ENCODE data around the gene SSH2. TPM values are rescaled to one million over a fixed set of nuclear protein-coding genes. Genes with fewer than 3 reads are reported as not detected.
"Not testable (repeated sequence)": the region's sequence is repeated elsewhere in the genome, so short reads cannot be mapped to it uniquely, and the experiment has no call there.

The SSH2 gene
- total RNA-seq, 2 donors from 2014 or later: 36.1 to 41.5 TPM

DNA sequence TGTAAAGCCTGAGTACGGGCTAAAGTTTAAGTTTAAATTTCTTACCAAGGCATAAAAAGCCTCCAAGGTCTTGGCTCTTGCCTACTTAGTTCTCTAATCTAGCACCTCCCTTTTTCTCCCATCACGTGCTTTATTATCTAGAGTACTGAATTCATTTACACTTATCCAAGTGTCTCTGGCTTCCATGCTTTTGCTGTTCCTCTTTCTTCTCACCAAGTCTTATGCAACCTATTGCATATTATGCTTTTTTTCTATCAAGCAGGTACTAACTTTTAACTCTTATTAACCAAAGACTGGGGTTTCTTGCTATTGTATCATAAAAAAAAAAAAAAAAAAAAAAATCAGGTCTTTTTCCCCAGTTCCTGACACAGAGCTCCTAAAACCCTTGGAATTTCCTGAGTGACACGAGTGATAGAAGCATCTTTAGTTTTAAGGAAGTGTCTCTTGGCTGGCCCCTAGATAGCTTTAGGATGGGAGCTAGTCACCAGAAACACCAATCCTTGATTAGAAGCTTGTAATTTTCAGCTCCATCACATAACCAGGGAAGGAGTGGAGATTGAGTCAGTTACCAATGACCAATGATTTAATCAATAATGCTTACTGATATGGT, 44.9 kb downstream of the SSH2 start:
- DNase-seq (no peak), ATAC-seq (no peak)
- intact Hi-C loops (cut with DNase I, micrococcal nuclease): no loop called here

- peak; percentile 33 for ATAC-seq
- intact Hi-C loops (cut with DNase I, micrococcal nuclease): no loop called here
- DNase-seq: no peak
Observed at GRCh38 chr17:29883497-29883896, 46.5 kb downstream of the SSH2 start.

GRCh38 chr17:29881256-29881655, 48.8 kb downstream of the SSH2 start:
- intact Hi-C loops (cut with DNase I, micrococcal nuclease): no loop called here
- no peak for ATAC-seq

DNA sequence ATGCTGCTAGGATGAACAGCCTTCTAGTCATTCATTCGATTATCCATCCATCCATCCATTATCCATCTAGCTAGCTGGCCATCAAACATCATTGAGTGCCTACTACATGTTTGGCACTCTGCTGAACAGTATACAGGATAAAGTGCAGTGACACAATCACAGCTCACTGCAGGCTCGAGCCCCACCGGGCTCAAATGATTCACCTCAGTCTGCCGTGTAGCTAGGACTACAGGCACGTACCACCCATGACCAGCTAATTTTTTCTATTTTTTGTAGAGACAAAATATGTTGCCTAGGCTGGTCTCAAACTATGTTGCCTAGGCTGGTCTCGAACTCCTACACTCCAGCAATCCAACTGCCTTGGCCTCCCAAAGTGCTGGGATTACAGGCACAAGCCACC, 50.0 kb downstream of the SSH2 start:
- intact Hi-C loops (cut with DNase I, micrococcal nuclease): no loop called here
- DNase-seq (no peak), ATAC-seq (no peak)

More at GRCh38 chr17:29881256-29881655, 48.8 kb downstream of the SSH2 start:
- no peak for DNase-seq

DNA sequence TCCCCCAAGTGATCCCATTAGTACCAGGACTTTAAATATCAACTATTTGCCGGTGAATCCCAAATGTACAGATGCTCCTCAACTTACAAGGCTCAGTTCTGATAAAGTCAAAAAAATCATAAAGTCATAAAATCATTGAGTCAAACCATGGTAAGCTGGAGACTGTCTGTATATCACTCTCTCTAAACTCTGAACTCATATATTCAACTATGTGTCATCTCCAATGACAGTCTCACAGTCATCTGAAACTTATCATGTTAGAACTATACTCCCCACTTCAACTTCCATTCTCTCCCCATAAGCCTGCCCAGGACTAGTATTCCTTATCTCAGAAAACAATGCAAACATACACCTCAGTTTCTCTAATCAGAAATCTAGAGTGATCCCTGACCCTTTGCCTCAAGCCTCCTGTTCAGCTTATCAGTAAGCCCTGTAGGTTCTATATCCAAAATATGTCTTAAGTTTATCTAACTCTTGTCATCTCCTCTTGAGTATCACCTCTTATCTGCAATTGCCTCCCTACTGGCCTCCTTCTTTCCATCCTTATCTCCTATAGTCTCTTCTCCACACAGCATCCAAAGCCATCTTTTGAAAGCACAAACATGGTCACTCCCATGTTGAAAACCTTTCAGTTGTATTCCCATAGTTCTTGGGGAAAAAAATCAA, 55.0 kb downstream of the SSH2 start:
- DNase-seq (no peak), ATAC-seq (peak; percentile 34)
- intact Hi-C loops (cut with DNase I, micrococcal nuclease): no loop called here

DNA sequence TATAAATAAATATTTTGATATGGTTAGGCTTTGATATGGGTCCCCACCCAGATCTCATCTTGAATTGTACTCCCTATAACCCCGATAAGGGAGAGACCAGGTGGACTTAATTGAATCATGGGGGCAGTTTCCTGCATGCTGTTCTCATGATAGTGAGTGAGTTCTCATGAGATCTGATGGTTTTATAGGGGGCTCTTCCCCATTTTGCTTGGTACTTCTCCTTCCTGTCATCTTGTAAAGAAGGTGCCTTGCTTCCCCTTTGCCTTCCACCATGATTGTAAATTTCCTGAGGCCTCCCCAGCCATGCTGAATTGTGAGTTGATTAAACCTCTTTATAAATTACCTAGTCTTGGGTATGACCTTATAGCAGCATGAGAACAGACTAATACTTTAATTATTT, 55.7 kb downstream of the SSH2 start:
- intact Hi-C loops (cut with DNase I, micrococcal nuclease); ATAC-seq; DNase-seq: not testable (repeated sequence)

DNA sequence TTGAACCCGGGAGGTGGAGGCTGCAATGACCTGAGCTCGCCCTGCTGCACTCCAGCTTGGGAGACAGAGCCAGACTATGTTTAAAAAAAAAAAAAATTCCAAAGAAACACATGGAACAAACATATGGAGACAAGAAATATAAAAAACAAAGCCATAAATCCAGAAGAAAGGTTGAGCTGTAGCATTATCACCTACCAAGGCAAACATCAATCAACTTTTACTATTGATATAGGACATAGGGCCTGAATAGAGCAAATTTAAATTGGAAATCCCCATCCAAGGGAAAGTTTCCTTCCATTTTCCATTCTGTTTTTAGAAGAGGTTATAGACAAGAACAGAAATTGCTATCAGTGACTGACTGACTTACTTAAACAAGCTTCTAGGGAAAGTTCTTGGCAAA, 56.6 kb downstream of the SSH2 start:
- intact Hi-C loops (cut with DNase I, micrococcal nuclease): no loop called here
- DNase-seq (no peak), ATAC-seq (peak; percentile 87)

- ATAC-seq (peak; percentile 18), DNase-seq (no peak)
- intact Hi-C loops (cut with DNase I, micrococcal nuclease): no loop called here
Observed at GRCh38 chr17:29870836-29871465, 59.1 kb downstream of the SSH2 start.

- ATAC-seq (no peak), DNase-seq (no peak)
- intact Hi-C loops (cut with DNase I, micrococcal nuclease): no loop called here
Observed at GRCh38 chr17:29867643-29868181, 62.3 kb downstream of the SSH2 start.

GRCh38 chr17:29866746-29867404, 63.2 kb downstream of the SSH2 start:
- DNase-seq: no peak
- intact Hi-C loops (cut with DNase I, micrococcal nuclease): no loop called here
- ATAC-seq: no peak

DNA sequence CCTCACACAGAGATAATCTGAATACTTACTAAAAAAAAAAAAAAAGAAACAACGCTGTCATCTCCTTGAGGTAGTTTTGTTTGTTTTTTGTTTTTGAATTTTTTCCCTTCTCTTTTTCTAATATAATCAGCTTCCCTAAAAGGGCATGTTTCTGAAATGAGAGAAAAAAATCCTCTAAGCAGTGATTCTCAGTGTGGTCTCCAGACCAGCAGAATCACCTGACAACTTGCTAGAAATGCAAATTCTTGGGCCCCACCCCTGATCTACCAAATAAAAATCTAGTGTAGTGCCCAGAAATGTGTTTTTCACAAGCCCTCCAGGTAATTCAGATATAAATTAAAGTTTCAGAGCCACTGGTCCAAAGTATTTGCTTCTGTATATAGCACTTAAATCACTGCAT, 65.4 kb downstream of the SSH2 start:
- ATAC-seq (no peak), DNase-seq (no peak)
- intact Hi-C loops (cut with DNase I, micrococcal nuclease): no loop called here

GRCh38 chr17:29864123-29864522, 65.9 kb downstream of the SSH2 start:
- DNase-seq; ATAC-seq; intact Hi-C loops (cut with DNase I, micrococcal nuclease): not testable (repeated sequence)

- intact Hi-C loops (cut with DNase I, micrococcal nuclease): no loop called here
- DNase-seq: no peak
Observed at GRCh38 chr17:29862951-29863350, 67.1 kb downstream of the SSH2 start.

DNA sequence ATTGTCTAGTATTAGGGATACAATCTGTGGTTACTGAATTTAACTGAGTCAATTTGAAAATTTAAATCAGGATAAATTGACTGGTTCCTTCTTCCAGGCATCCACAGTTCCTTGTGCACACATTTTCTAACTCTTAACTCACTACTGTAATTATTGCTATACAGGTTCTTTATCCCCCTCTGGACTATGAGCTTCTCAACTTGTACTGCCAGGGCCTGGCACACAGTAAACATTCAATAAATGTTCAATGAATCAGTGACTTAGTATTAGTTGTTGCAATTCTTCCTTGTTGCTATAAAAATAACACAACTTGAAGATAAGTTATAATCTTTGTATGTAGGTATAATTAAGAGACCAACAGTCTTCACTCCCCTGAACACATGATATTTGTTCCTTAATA, 67.9 kb downstream of the SSH2 start:
- intact Hi-C loops (cut with DNase I, micrococcal nuclease): no loop called here
- no peak for DNase-seq
- peak; percentile 93 for ATAC-seq

More at GRCh38 chr17:29862951-29863350, 67.1 kb downstream of the SSH2 start:
- ATAC-seq: no peak

- DNase-seq; ATAC-seq; intact Hi-C loops (cut with DNase I, micrococcal nuclease): not testable (repeated sequence)
Observed at GRCh38 chr17:29859445-29859844, 70.6 kb downstream of the SSH2 start.

DNA sequence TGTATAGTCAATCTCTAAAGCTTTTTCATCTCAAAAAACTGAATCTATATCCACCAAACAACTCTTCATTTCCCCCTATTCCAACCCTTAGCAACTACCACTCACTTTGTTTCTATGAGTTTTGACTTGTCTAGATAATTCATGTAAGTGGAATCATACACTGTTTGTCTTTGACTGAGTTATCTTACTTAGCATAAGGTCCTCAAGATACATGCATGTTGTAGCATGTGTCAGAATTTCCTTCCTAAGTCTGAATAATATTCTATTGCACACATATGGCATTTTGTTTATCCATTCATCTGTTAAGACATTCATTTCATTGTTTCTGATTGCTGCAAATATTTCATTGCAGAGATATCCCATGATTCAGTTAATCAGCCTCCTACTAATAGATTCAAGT, 72.2 kb downstream of the SSH2 start:
- ATAC-seq: no peak
- intact Hi-C loops (cut with DNase I, micrococcal nuclease): no loop called here
- no peak for DNase-seq

GRCh38 chr17:29857105-29857504, 72.9 kb downstream of the SSH2 start:
- DNase-seq; intact Hi-C loops (cut with DNase I, micrococcal nuclease); ATAC-seq: not testable (repeated sequence)

- intact Hi-C loops (cut with DNase I, micrococcal nuclease): no loop called here
- ATAC-seq (no peak), DNase-seq (no peak)
Observed at GRCh38 chr17:29855686-29856085, 74.3 kb downstream of the SSH2 start.

DNA sequence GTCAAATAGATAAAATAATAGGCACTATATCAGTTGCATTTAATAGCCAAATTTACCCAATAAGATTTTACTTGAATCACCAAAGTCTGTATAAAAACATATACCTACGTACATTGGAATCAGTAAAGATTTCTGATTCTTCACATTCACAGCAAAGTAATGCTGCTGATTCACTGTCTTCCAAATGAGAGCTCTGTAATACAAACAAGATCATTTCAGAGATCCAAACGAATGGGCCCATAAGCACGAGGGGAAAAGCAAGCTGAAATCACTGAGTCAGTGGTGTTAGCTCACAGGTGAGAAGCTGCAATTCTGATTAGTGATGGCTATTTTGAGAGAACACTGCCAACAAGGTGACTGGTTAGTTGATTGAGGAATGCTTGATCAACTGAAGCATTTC, 81.3 kb downstream of the SSH2 start:
- intact Hi-C loops (cut with DNase I, micrococcal nuclease): no loop called here
- no peak for DNase-seq
- no peak for ATAC-seq
